ENCODE results near the gene SLC19A3. TPM values are rescaled to one million over a fixed set of nuclear protein-coding genes. Genes with fewer than 3 reads are reported as not detected.

The SLC19A3 gene
- total and polyA plus RNA-seq, 2 experiments from 2014 or later, result 3.5 to 9.1 TPM

DNA sequence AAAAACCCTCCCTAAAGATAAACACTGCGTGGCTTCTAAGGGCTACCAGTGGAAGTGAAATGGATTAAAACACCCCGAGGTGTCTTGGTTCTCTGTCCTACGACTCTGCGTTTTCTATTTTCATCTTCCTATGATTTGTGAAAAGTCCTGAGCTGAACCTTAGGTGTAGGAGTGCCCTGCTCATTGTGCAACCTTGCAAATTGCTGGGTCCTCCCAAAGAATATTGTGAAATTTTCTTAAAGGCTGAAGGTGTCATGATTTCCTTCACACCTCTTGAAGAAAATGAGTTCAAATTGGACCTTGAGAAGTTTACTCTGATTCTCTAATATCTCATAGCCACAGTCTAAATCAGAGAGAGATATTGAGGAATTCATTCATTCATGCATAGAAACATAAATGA, 1.8 kb upstream of the SLC19A3 start:
- Histone ChIP-seq H4K20me1 (replicated peaks; ENCODE audit: insufficient read depth) (no peaks in the 10 kb centered on the region), H3K79me2 (replicated peaks; ENCODE audit: insufficient read depth) (no peaks in the 10 kb centered on the region), H3K27me3 (ENCODE audit: insufficient read depth) (no peaks in the 10 kb centered on the region), H3K4me1 (ENCODE audit: insufficient read depth) (peaks cover 24% of the 10 kb centered on the region), H3K9me2 (ENCODE audit: insufficient read depth) (no peaks in the 10 kb centered on the region), H3K36me3 (ENCODE audit: insufficient read depth) (no peaks in the 10 kb centered on the region), H3F3A (replicated peaks; ENCODE audit: low read depth) (no peaks in the 10 kb centered on the region), H2AFZ (no peak overlapping the region), H3K4me3 (no peak overlapping the region), H3K27ac (ENCODE audit: low read depth) (no peak overlapping the region), H3K4me2 (no peak overlapping the region)
- Mint-ChIP-seq H3K4me3 (no peak overlapping the region), H3K27ac (no peak overlapping the region), H3K4me1 (peaks cover 17% of the 10 kb centered on the region), H3K36me3 (ENCODE audit: low read depth) (no peaks in the 10 kb centered on the region), H3K27me3 (ENCODE audit: insufficient read depth, low read depth, poor library complexity) (peaks cover 2% of the 10 kb centered on the region), H3K9me3 (no peaks in the 10 kb centered on the region)
- ATAC-seq (no peak), DNase-seq (ENCODE audit: low spot score) (no peak)
- no peak for TF ChIP-seq JUNB (IDR thresholded peaks at IDR 0.05; ENCODE audit: unreplicated experiment)

DNA sequence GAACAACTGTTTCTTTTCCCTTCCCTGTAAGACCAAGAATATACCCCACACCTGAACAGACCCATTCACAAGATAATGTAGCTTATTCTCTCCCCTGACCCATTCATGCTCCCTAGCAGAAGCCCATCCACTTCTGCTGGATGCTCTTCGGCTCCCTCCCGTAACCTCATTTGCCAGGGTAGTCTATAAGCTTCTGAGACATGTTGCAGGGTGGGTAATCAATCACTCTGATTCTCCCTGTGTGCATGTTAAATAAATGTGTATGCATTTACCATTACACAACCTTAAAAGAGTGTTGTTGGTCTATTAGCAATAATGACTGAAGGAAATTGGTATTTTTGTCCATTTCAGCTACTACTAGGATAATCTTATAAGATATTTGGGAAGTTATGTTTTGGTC, 1.3 kb downstream of the SLC19A3 start:
- peaks cover 2% of the 10 kb centered on the region for H3K27me3 Mint-ChIP-seq (ENCODE audit: insufficient read depth, low read depth, poor library complexity)
- ATAC-seq (no peak; the same call in 2 of the 3 replicates), DNase-seq (ENCODE audit: low spot score) (no peak)
- no peak overlapping the region for H3K4me3 ChIP-seq
- H3K4me1 Mint-ChIP-seq, result peaks cover 21% of the 10 kb centered on the region
- TF ChIP-seq ZNF331 (CRISPR knock-in tag; IDR thresholded peaks at IDR 0.05; ENCODE audit: low read depth), result no peak
- no peak for TF ChIP-seq ZNF114 (CRISPR knock-in tag; IDR thresholded peaks at IDR 0.05)
- TF ChIP-seq CREB1 (CRISPR knock-in tag; IDR thresholded peaks at IDR 0.05; ENCODE audit: low read depth), result no peak
- TF ChIP-seq, protein P1, sequence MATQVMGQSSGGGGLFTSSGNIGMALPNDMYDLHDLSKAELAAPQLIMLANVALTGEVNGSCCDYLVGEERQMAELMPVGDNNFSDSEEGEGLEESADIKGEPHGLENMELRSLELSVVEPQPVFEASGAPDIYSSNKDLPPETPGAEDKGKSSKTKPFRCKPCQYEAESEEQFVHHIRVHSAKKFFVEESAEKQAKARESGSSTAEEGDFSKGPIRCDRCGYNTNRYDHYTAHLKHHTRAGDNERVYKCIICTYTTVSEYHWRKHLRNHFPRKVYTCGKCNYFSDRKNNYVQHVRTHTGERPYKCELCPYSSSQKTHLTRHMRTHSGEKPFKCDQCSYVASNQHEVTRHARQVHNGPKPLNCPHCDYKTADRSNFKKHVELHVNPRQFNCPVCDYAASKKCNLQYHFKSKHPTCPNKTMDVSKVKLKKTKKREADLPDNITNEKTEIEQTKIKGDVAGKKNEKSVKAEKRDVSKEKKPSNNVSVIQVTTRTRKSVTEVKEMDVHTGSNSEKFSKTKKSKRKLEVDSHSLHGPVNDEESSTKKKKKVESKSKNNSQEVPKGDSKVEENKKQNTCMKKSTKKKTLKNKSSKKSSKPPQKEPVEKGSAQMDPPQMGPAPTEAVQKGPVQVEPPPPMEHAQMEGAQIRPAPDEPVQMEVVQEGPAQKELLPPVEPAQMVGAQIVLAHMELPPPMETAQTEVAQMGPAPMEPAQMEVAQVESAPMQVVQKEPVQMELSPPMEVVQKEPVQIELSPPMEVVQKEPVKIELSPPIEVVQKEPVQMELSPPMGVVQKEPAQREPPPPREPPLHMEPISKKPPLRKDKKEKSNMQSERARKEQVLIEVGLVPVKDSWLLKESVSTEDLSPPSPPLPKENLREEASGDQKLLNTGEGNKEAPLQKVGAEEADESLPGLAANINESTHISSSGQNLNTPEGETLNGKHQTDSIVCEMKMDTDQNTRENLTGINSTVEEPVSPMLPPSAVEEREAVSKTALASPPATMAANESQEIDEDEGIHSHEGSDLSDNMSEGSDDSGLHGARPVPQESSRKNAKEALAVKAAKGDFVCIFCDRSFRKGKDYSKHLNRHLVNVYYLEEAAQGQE (IDR thresholded peaks at IDR 0.05; ENCODE audit: unreplicated experiment), result no peak
- TF ChIP-seq, protein P2, sequence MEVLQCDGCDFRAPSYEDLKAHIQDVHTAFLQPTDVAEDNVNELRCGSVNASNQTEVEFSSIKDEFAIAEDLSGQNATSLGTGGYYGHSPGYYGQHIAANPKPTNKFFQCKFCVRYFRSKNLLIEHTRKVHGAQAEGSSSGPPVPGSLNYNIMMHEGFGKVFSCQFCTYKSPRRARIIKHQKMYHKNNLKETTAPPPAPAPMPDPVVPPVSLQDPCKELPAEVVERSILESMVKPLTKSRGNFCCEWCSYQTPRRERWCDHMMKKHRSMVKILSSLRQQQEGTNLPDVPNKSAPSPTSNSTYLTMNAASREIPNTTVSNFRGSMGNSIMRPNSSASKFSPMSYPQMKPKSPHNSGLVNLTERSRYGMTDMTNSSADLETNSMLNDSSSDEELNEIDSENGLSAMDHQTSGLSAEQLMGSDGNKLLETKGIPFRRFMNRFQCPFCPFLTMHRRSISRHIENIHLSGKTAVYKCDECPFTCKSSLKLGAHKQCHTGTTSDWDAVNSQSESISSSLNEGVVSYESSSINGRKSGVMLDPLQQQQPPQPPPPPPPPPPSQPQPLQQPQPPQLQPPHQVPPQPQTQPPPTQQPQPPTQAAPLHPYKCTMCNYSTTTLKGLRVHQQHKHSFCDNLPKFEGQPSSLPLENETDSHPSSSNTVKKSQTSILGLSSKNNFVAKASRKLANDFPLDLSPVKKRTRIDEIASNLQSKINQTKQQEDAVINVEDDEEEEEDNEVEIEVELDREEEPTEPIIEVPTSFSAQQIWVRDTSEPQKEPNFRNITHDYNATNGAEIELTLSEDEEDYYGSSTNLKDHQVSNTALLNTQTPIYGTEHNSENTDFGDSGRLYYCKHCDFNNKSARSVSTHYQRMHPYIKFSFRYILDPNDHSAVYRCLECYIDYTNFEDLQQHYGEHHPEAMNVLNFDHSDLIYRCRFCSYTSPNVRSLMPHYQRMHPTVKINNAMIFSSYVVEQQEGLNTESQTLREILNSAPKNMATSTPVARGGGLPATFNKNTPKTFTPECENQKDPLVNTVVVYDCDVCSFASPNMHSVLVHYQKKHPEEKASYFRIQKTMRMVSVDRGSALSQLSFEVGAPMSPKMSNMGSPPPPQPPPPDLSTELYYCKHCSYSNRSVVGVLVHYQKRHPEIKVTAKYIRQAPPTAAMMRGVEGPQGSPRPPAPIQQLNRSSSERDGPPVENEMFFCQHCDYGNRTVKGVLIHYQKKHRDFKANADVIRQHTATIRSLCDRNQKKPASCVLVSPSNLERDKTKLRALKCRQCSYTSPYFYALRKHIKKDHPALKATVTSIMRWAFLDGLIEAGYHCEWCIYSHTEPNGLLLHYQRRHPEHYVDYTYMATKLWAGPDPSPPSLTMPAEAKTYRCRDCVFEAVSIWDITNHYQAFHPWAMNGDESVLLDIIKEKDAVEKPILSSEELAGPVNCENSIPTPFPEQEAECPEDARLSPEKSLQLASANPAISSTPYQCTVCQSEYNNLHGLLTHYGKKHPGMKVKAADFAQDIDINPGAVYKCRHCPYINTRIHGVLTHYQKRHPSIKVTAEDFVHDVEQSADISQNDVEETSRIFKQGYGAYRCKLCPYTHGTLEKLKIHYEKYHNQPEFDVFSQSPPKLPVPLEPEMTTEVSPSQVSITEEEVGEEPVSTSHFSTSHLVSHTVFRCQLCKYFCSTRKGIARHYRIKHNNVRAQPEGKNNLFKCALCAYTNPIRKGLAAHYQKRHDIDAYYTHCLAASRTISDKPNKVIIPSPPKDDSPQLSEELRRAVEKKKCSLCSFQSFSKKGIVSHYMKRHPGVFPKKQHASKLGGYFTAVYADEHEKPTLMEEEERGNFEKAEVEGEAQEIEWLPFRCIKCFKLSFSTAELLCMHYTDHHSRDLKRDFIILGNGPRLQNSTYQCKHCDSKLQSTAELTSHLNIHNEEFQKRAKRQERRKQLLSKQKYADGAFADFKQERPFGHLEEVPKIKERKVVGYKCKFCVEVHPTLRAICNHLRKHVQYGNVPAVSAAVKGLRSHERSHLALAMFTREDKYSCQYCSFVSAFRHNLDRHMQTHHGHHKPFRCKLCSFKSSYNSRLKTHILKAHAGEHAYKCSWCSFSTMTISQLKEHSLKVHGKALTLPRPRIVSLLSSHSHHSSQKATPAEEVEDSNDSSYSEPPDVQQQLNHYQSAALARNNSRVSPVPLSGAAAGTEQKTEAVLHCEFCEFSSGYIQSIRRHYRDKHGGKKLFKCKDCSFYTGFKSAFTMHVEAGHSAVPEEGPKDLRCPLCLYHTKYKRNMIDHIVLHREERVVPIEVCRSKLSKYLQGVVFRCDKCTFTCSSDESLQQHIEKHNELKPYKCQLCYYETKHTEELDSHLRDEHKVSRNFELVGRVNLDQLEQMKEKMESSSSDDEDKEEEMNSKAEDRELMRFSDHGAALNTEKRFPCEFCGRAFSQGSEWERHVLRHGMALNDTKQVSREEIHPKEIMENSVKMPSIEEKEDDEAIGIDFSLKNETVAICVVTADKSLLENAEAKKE (CRISPR knock-in tag; IDR thresholded peaks at IDR 0.05), result no peak
- TF ChIP-seq NANOG (IDR thresholded peaks at IDR 0.05; ENCODE audit: borderline replicate concordance), result no peak
- TF ChIP-seq JUNB (IDR thresholded peaks at IDR 0.05; ENCODE audit: unreplicated experiment), result no peak
- no peak for TF ChIP-seq EZH2 (IDR thresholded peaks at IDR 0.05; ENCODE audit: low read depth, unreplicated experiment)
- TF ChIP-seq EZH2phosphoT487 (IDR thresholded peaks at IDR 0.05; ENCODE audit: unreplicated experiment), result no peak
- H3K36me3 ChIP-seq (ENCODE audit: insufficient read depth), result no peaks in the 10 kb centered on the region
- H3K9me3 Mint-ChIP-seq, result no peaks in the 10 kb centered on the region
- no peak overlapping the region for H3K27ac Mint-ChIP-seq
- peak overlapping the region; percentile 44; the same call in 1 of the 2 replicates for H3K4me2 ChIP-seq
- peak overlapping the region; percentile 12; the same call in 1 of the 3 replicates for H3K4me3 Mint-ChIP-seq
- H3K27ac ChIP-seq (ENCODE audit: low read depth), result no peak overlapping the region
- no peaks in the 10 kb centered on the region for H3K27me3 ChIP-seq (ENCODE audit: insufficient read depth)
- H3K9me2 ChIP-seq (ENCODE audit: insufficient read depth), result no peaks in the 10 kb centered on the region
- H4K20me1 ChIP-seq (replicated peaks; ENCODE audit: insufficient read depth), result no peaks in the 10 kb centered on the region
- H2AFZ ChIP-seq, result no peak overlapping the region
- H3F3A ChIP-seq (replicated peaks; ENCODE audit: low read depth), result no peaks in the 10 kb centered on the region
- H3K36me3 Mint-ChIP-seq (ENCODE audit: low read depth), result no peaks in the 10 kb centered on the region
- H3K4me1 ChIP-seq (ENCODE audit: insufficient read depth), result peaks cover 24% of the 10 kb centered on the region
- no peaks in the 10 kb centered on the region; the same call in 1 of the 2 replicates for H3K79me2 ChIP-seq (replicated peaks; ENCODE audit: insufficient read depth)
